BLaER1 treated with 17β-estradiol and CSF1 and Interleukin-3, amounts not matched to agents 10 nM and 100 nM (cell line): Measurements from ENCODE around the gene BABAM2.
A peak's percentile ranks its signal among the peaks of the same experiment; 100 is the strongest.

Source experiments
- H3K27ac ChIP-seq, 11 experiments: shearing (Covaris generic); formaldehyde crosslinking; 2 replicates each; pipeline ENCODE4 v1.8.1; 2022
- H3K27me3 ChIP-seq, 11 experiments: shearing (Covaris generic); formaldehyde crosslinking; 2 replicates each; pipeline ENCODE4 v1.8.1; 2022
- H3K36me3 ChIP-seq, 11 experiments: shearing (Covaris generic); formaldehyde crosslinking; 2 replicates each; pipeline ENCODE4 v1.8.1; 2022
- H3K4me1 ChIP-seq, 10 experiments: shearing (Covaris generic); formaldehyde crosslinking; 2 replicates each; pipeline ENCODE4 v1.8.1; 2022
- H3K4me2 ChIP-seq, 11 experiments: shearing (Covaris generic); formaldehyde crosslinking; 2 replicates each; pipeline ENCODE4 v1.8.1; 2022
- H3K4me3 ChIP-seq, 10 experiments: shearing (Covaris generic); formaldehyde crosslinking; 2 replicates each; pipeline ENCODE4 v1.8.1; 2022
- H3K9ac ChIP-seq, 11 experiments: shearing (Covaris generic); formaldehyde crosslinking; 2 replicates each; pipeline ENCODE4 v1.8.1; 2022
- H3K9me3 ChIP-seq, 11 experiments: shearing (Covaris generic); formaldehyde crosslinking; replicated peaks in 1 of 11; 2 replicates each; pipeline ENCODE4 v1.8.1; 2022
- H4K20me1 ChIP-seq, 11 experiments: shearing (Covaris generic); formaldehyde crosslinking; 2 replicates each; pipeline ENCODE4 v1.8.1; 2022
- Cebpa-rat ChIP-seq, 11 experiments: shearing (Covaris generic); IDR thresholded peaks; 2 replicates each; pipeline ENCODE4 v1.8.1; 2022

Gene BABAM2

GRCh38 chr2:28209261-28209691, 318.7 kb downstream of the BABAM2 start:
- no peaks in the 10 kb centered on the region; a peak in 1 of 22 replicates for H3K36me3 ChIP-seq
- no peaks in the 10 kb centered on the region for H3K9me3 ChIP-seq
- no peak for TF ChIP-seq Cebpa-rat (IDR thresholded peaks at IDR 0.05)
- H3K4me3 ChIP-seq: no peak overlapping the region
- H3K27ac ChIP-seq: no peak overlapping the region
- peaks cover 0 to 10% (median 2%) of the 10 kb centered on the region in 10 experiments; a peak in 8 of 20 replicates for H3K4me1 ChIP-seq
- no peaks in the 10 kb centered on the region for H4K20me1 ChIP-seq
- H3K4me2 ChIP-seq: peak overlapping the region in 1 of 11 experiments; percentile 9; a peak in 1 of 22 replicates
- H3K27me3 ChIP-seq: no peaks in the 10 kb centered on the region
- no peak overlapping the region for H3K9ac ChIP-seq

- Histone ChIP-seq H3K27me3 (no peaks in the 10 kb centered on the region), H3K9me3 (no peaks in the 10 kb centered on the region), H3K27ac (no peak overlapping the region), H3K4me3 (no peak overlapping the region), H3K4me2 (peak overlapping the region in 4 of 11 experiments; percentile 33 to 66 (median 42); a peak in 5 of 22 replicates), H3K36me3 (no peaks in the 10 kb centered on the region; a peak in 1 of 22 replicates), H3K9ac (no peak overlapping the region), H3K4me1 (peaks cover 0 to 10% (median 2%) of the 10 kb centered on the region in 10 experiments; a peak in 8 of 20 replicates), H4K20me1 (no peaks in the 10 kb centered on the region)
- TF ChIP-seq Cebpa-rat (IDR thresholded peaks at IDR 0.05): no peak
Measured at GRCh38 chr2:28209864-28210263, 319.3 kb downstream of the BABAM2 start.

- no peaks in the 10 kb centered on the region for H3K27me3 ChIP-seq
- no peak overlapping the region for H3K9ac ChIP-seq
- H4K20me1 ChIP-seq: no peaks in the 10 kb centered on the region
- H3K4me3 ChIP-seq: no peak overlapping the region
- H3K27ac ChIP-seq: no peak overlapping the region
- no peaks in the 10 kb centered on the region for H3K9me3 ChIP-seq
- H3K4me1 ChIP-seq: peaks cover 0 to 10% (median 2%) of the 10 kb centered on the region in 10 experiments; a peak in 8 of 20 replicates
- no peaks in the 10 kb centered on the region; a peak in 1 of 22 replicates for H3K36me3 ChIP-seq
- 0 out of 22 replicates have a peak overlapping the region, but pooled peaks of 1 of the 11 experiments have one; percentile 48 for H3K4me2 ChIP-seq
- TF ChIP-seq Cebpa-rat (IDR thresholded peaks at IDR 0.05): no peak
Measured at GRCh38 chr2:28210535-28210934, 320.0 kb downstream of the BABAM2 start.

GRCh38 chr2:28216331-28216730, 325.8 kb downstream of the BABAM2 start:
- H3K9ac ChIP-seq: no peak overlapping the region
- H3K9me3 ChIP-seq: no peaks in the 10 kb centered on the region
- H3K4me1 ChIP-seq: peaks cover 0 to 6% (median 0%) of the 10 kb centered on the region in 10 experiments; a peak in 2 of 20 replicates
- no peak overlapping the region for H3K27ac ChIP-seq
- no peak overlapping the region for H3K4me2 ChIP-seq
- no peaks in the 10 kb centered on the region for H3K36me3 ChIP-seq
- H3K27me3 ChIP-seq: no peaks in the 10 kb centered on the region
- H3K4me3 ChIP-seq: no peak overlapping the region
- no peak for TF ChIP-seq Cebpa-rat (IDR thresholded peaks at IDR 0.05)
- no peaks in the 10 kb centered on the region for H4K20me1 ChIP-seq

GRCh38 chr2:28217042-28217740, 326.7 kb downstream of the BABAM2 start:
- TF ChIP-seq Cebpa-rat (IDR thresholded peaks at IDR 0.05): no peak
- Histone ChIP-seq H3K4me2 (no peak overlapping the region), H3K4me3 (no peak overlapping the region), H3K27me3 (no peaks in the 10 kb centered on the region), H3K27ac (no peak overlapping the region), H4K20me1 (no peaks in the 10 kb centered on the region), H3K9ac (no peak overlapping the region), H3K36me3 (0 out of 22 replicates have a peak, but pooled peaks cover 0 to 6% (median 0%) of the 10 kb centered on the region in 11 experiments), H3K4me1 (peaks cover 0 to 6% (median 0%) of the 10 kb centered on the region in 10 experiments; a peak in 2 of 20 replicates), H3K9me3 (no peaks in the 10 kb centered on the region)

GRCh38 chr2:28219138-28219537, 328.6 kb downstream of the BABAM2 start:
- H3K27me3 ChIP-seq: no peaks in the 10 kb centered on the region
- H3K9ac ChIP-seq: no peak overlapping the region
- 0 out of 22 replicates have a peak, but pooled peaks cover 0 to 7% (median 0%) of the 10 kb centered on the region in 11 experiments for H3K36me3 ChIP-seq
- no peak overlapping the region for H3K27ac ChIP-seq
- H3K4me3 ChIP-seq: no peak overlapping the region
- no peaks in the 10 kb centered on the region for H3K9me3 ChIP-seq
- H4K20me1 ChIP-seq: no peaks in the 10 kb centered on the region
- H3K4me1 ChIP-seq: peaks cover 0 to 9% (median 0%) of the 10 kb centered on the region in 10 experiments; a peak in 2 of 20 replicates
- no peak for TF ChIP-seq Cebpa-rat (IDR thresholded peaks at IDR 0.05)
- no peak overlapping the region for H3K4me2 ChIP-seq

GRCh38 chr2:28219758-28220368, 329.3 kb downstream of the BABAM2 start:
- Histone ChIP-seq H3K36me3 (0 out of 22 replicates have a peak, but pooled peaks cover 0 to 7% (median 0%) of the 10 kb centered on the region in 11 experiments), H3K27me3 (no peaks in the 10 kb centered on the region), H4K20me1 (no peaks in the 10 kb centered on the region), H3K4me2 (no peak overlapping the region), H3K9ac (no peak overlapping the region), H3K9me3 (no peaks in the 10 kb centered on the region), H3K4me1 (peaks cover 0 to 14% (median 5%) of the 10 kb centered on the region in 10 experiments; a peak in 5 of 20 replicates), H3K4me3 (no peak overlapping the region), H3K27ac (no peak overlapping the region)
- no peak for TF ChIP-seq Cebpa-rat (IDR thresholded peaks at IDR 0.05)

GRCh38 chr2:28224648-28225472, 334.3 kb downstream of the BABAM2 start:
- Histone ChIP-seq H4K20me1 (no peaks in the 10 kb centered on the region), H3K27me3 (no peaks in the 10 kb centered on the region), H3K4me2 (peak overlapping the region in 1 of 11 experiments; percentile 43; a peak in 2 of 22 replicates), H3K36me3 (0 out of 22 replicates have a peak, but pooled peaks cover 0 to 11% (median 0%) of the 10 kb centered on the region in 11 experiments), H3K4me3 (no peak overlapping the region), H3K9me3 (no peaks in the 10 kb centered on the region), H3K4me1 (peaks cover 0 to 21% (median 5%) of the 10 kb centered on the region in 10 experiments; a peak in 6 of 20 replicates), H3K27ac (0 out of 22 replicates have a peak overlapping the region, but pooled peaks of 1 of the 11 experiments have one; percentile 13), H3K9ac (no peak overlapping the region)
- TF ChIP-seq Cebpa-rat (IDR thresholded peaks at IDR 0.05): no peak
